Esophagus squamous epithelium (tissue), 5 donors: ENCODE data around the gene MICAL3. TPM values are rescaled to one million over a fixed set of nuclear protein-coding genes. Genes with fewer than 3 reads are reported as not detected.

ENCODE experiments used
- DNase-seq: peaks from one replicate; lab custom pipeline; 2025; lab: John Stamatoyannopoulos, UW
- H3K27ac ChIP-seq, 4 donors: fragments of 200-600 bp; sonication (generic); one replicate each; pipeline ENCODE4 v1.5.1; 2016 to 2019; ENCODE audit warnings: mild to moderate bottlenecking in 1 of 4
- H3K27me3 ChIP-seq, 4 donors: fragments of 200-600 bp; sonication (generic); 1 replicate in 3 of 4; 2 replicates in 1 of 4; pipeline versions ENCODE4 v1.5.1 to v1.6.0; 2017 to 2021; ENCODE audit warnings: antibody characterized with exemption in 1 of 4
- H3K36me3 ChIP-seq, 3 donors: fragments of 200-600 bp; sonication (generic); one replicate each; pipeline ENCODE4 v1.5.1; 2016 to 2019
- H3K4me1 ChIP-seq, 3 donors: fragments of 200-600 bp; sonication (generic); one replicate each; pipeline ENCODE4 v1.5.1; 2017 to 2019
- H3K4me3 ChIP-seq, 4 donors: fragments of 200-600 bp; sonication (generic); 1 replicate in 3 of 4; 2 replicates in 1 of 4; pipeline ENCODE4 v1.5.1; 2016 to 2019; ENCODE audit warnings: mild to moderate bottlenecking in 2 of 4, moderate library complexity in 1 of 4
- H3K9me3 ChIP-seq, 3 donors: fragments of 200-600 bp; sonication (generic); one replicate each; pipeline ENCODE4 v1.5.1; 2016 to 2019
- POLR2A ChIP-seq, 4 donors: fragments of 450-650 bp; IDR thresholded peaks; one replicate each; pipeline ENCODE4 v1.6.1; 2017; ENCODE audit warnings: antibody characterized with exemption in 4 of 4, mild to moderate bottlenecking in 4 of 4, moderate library complexity in 3 of 4
- WGBS, 2 donors: methylation state at CpG; one replicate each; pipeline ENCODE4 v1.1.5; 2018; 5-methylcytosine and 5-hydroxymethylcytosine counted together
- intact Hi-C: fragments of 100-400 bp; cut with DNase I; formaldehyde crosslinking; loops from one replicate; pipeline ENCODE4 v1.15.0; 2022
- total RNA-seq, 4 donors: library from RNA; depleted of rRNA; stranded (reverse); fragments of >200 nt; gene quantifications; one replicate each; pipeline ENCODE4 v1.1.0, GENCODE V29; 2016
- TF ChIP-seq, protein P1 (sequence below), 6 experiments: fragments of 450-650 bp in 4 of 6; fragments of 200-600 bp in 2 of 6; sonication (generic) in 2 of 6; IDR thresholded peaks; one replicate each; pipeline ENCODE4 v1.5.1; 2016 to 2019; ENCODE audit warnings: antibody characterized with exemption in 6 of 6, mild to moderate bottlenecking in 4 of 6, moderate library complexity in 4 of 6
- donor health status: DM: yes; HTN: yes; CAD: no.

MICAL3 gene
- total RNA-seq, 4 donors from 2014 or later, result 11.2 to 30.9 (median 15.9) TPM

DNA sequence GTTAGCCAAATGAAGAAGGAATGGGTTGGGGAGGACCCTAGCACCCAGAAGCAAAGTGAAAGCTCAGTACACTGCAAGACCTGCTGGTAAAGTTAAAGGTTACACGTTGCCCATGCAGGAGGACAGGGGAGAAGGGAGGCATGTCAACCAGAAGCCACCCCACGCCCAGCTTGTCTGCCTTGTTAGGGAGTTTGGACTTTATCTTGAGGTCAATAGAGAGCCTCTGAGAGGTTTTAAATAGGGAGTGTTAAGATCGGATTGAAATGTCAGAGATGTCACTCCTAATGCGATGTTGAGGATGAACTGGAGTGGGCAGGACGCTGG is 34.7 kb upstream of the MICAL3 start:
- peak overlapping the region in 3 of 4 donors; percentile 78 to 87 (median 82) for H3K27ac ChIP-seq
- H3K27me3 ChIP-seq, result no peaks in the 10 kb centered on the region
- H3K4me3 ChIP-seq, result no peak overlapping the region
- no peaks in the 10 kb centered on the region for H3K9me3 ChIP-seq
- DNase-seq, result no peak
- no peaks in the 10 kb centered on the region for H3K36me3 ChIP-seq
- peaks cover 14 to 47% (median 17%) of the 10 kb centered on the region in 3 donors for H3K4me1 ChIP-seq
- intact Hi-C loops, result no loop called here
- 85 to 93% methylated on average over 5 of the region's 5 CpGs for WGBS, 2 donors
- TF ChIP-seq, protein P1, sequence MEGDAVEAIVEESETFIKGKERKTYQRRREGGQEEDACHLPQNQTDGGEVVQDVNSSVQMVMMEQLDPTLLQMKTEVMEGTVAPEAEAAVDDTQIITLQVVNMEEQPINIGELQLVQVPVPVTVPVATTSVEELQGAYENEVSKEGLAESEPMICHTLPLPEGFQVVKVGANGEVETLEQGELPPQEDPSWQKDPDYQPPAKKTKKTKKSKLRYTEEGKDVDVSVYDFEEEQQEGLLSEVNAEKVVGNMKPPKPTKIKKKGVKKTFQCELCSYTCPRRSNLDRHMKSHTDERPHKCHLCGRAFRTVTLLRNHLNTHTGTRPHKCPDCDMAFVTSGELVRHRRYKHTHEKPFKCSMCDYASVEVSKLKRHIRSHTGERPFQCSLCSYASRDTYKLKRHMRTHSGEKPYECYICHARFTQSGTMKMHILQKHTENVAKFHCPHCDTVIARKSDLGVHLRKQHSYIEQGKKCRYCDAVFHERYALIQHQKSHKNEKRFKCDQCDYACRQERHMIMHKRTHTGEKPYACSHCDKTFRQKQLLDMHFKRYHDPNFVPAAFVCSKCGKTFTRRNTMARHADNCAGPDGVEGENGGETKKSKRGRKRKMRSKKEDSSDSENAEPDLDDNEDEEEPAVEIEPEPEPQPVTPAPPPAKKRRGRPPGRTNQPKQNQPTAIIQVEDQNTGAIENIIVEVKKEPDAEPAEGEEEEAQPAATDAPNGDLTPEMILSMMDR (IDR thresholded peaks at IDR 0.05), result no peak
- TF ChIP-seq POLR2A (IDR thresholded peaks at IDR 0.05), result no peak

DNA sequence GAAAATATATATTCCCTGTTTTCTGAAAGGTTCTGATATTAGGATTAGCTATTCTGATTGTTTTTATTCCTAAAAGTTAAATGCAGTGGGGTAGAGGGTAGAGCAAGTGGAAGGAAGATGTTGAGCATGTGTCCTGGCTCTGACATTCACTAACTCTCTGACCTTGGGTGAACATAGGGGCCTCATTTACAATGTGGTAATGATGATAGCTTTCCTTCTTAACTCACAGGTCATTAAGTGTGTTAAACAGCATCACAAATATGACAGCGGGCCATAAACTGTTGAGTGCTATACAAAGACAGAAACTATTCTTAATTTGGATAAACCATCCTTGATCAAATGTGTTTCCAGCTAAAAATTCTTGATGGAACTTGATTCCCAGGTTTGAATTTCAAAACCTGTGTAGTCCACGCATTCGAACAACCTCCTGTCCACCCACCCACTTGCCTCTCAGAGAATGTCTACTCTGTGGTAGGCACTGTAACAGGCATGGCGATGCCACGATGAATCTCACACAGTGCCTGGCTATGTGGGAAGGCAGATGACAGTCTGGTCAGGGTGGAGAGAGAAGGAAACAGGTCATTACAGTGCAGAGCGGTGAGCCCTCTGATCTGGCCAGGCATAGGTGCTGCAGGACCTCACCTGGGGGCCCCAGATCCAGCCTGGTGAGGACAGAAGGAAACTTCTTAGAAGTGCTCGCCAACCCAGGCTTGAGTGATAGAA is 34.2 kb upstream of the MICAL3 start:
- Histone ChIP-seq H3K4me1 (peaks cover 14 to 47% (median 17%) of the 10 kb centered on the region in 3 donors), H3K36me3 (no peaks in the 10 kb centered on the region), H3K4me3 (no peak overlapping the region), H3K27ac (peak overlapping the region in 3 of 4 donors; percentile 78 to 87 (median 82)), H3K27me3 (no peaks in the 10 kb centered on the region), H3K9me3 (no peaks in the 10 kb centered on the region)
- DNase-seq, result no peak
- TF ChIP-seq, protein P1 (IDR thresholded peaks at IDR 0.05), result no peak
- TF ChIP-seq POLR2A (IDR thresholded peaks at IDR 0.05), result no peak
- WGBS, 2 donors, result 93 to 97% methylated on average over 6 to 7 of the region's 7 CpGs
- intact Hi-C loops, result no loop called here

DNA sequence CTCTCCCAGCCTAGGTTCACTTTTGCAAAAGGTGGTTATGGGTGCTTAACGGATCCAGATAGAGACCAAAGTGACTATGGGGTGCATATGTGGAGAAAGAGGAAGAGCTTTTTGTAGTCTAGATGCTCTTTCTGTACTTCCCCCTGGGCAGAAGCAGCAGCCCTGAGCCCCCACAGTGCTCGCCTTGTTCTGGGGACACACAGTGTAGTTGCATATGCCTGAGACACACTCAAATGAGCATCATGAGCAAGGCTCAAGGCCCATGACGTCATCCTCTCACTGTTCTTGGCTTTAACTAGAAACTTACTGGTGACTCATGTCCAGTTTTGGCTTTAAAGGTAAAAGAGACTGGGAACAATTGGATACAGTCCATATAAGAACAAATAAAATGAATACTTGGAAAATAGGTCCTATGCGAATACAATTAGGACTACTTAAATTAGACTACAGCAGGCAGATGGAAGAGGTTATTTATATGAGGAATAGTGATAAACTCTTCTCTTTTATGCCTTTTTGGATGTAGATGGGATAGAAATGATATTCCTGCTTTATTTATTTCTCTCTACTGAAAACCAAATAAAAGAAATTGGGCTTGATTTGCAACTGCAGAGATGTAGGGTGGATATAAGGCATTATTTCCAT is 33.3 kb upstream of the MICAL3 start:
- Histone ChIP-seq H3K27ac (peak overlapping the region; percentile 36 to 87 (median 80)), H3K4me1 (peaks cover 14 to 41% (median 15%) of the 10 kb centered on the region in 3 donors), H3K27me3 (no peaks in the 10 kb centered on the region), H3K36me3 (no peaks in the 10 kb centered on the region), H3K9me3 (no peaks in the 10 kb centered on the region), H3K4me3 (no peak overlapping the region)
- WGBS, 2 donors, result 28 to 42% methylated on average over 1 to 3 of the region's 4 CpGs
- TF ChIP-seq POLR2A (IDR thresholded peaks at IDR 0.05), result peak in 1 of 4 donors; percentile 34
- TF ChIP-seq, protein P1 (IDR thresholded peaks at IDR 0.05), result no peak
- intact Hi-C loops, result no loop called here
- peak; percentile 43 for DNase-seq

DNA sequence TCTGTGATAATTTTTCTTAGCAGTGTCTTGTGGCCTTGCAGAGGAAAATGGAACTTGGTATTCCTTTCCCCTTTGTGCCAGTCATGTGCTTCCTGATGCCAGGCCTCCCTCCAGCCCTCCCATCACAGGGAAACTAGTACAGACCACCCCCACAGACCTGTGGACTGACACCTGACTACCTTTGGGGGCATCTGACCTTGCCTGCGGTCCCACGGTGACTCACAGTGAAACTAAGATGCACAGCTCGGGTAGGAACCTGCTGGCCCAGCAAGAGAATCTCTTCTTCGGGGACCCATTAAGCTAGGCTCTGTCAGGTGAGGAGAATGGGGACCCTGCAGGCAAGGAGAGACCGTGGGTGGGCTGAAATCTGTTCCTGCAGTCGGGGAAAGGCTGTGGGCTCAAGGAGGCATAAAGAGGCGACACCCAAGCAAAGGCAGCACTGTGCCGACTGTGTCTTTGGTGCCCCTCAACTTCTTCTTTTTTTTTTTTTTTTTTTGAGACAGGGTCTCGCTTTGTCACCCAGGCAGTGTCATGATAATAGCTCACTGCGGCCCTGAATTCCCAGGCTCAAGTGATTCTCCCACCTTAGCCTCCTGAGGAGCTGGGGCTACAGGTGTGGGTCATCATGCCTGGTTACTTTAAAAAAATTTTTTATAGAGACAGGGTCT is 32.6 kb upstream of the MICAL3 start:
- intact Hi-C loops, result no loop called here
- Histone ChIP-seq H3K4me3 (no peak overlapping the region), H3K9me3 (no peaks in the 10 kb centered on the region), H3K36me3 (no peaks in the 10 kb centered on the region), H3K27ac (peak overlapping the region; percentile 36 to 87 (median 80)), H3K4me1 (peaks cover 14 to 36% (median 15%) of the 10 kb centered on the region in 3 donors), H3K27me3 (no peaks in the 10 kb centered on the region)
- WGBS, 2 donors, result 74 to 80% methylated on average over 6 to 8 of the region's 10 CpGs
- TF ChIP-seq, protein P1 (IDR thresholded peaks at IDR 0.05), result no peak
- no peak for TF ChIP-seq POLR2A (IDR thresholded peaks at IDR 0.05)
- no peak for DNase-seq
